K562 (cell line): ENCODE measurements around the gene WIPF2. TPM values are rescaled to one million over a fixed set of nuclear protein-coding genes. Genes with fewer than 3 reads are reported as not detected.

ENCODE experiments used
- ATAC-seq: fragments of 200-7000 bp; cut with Tn5 transposase; 3 replicates; pipeline ENCODE4 v1.9.1; 2020; ENCODE audit warnings: moderate library complexity
- BruUV-seq: library from RNA; stranded (reverse); fragments of 400-500 nt; replicated peaks from 2 replicates; lab custom pipeline; 2021; lab: Mats Ljungman, UMichigan
- CTCF ChIA-PET: fragments of 300-600 bp; formaldehyde crosslinking; extraction: SDS; loops from one replicate; lab custom pipeline; 2021; ENCODE audit warnings: low intra/inter-chr PET ratio; lab: Yijun Ruan, JAX
- POLR2A ChIA-PET: fragments of 300-600, 350-650 bp; sonication (Branson Sonifier 250); formaldehyde crosslinking; extraction: SDS; loops from one replicate; lab custom pipeline; 2021; ENCODE audit warnings: antibody characterized with exemption, inconsistent platforms; lab: Yijun Ruan, JAX
- DNase-seq, 4 experiments: peaks; one replicate each; pipeline versions ENCODE4 v3.0.0 to v3.0.0-alpha.2; 2011 to 2018; ENCODE audit warnings: low spot score in 3 of 4, mixed read lengths in 3 of 4; ENCODE audit errors: extremely low read depth in 1 of 4
- FAIRE-seq: peaks from 2 replicates; lab custom pipeline; 2011; peaks lifted over from hg19 to GRCh38; lab: Jason Lieb, UNC
- H2AFZ ChIP-seq: 2 replicates; pipeline ENCODE4 v1.6.0; 2011; ENCODE audit warnings: low read depth, low read length, control low read depth, inconsistent platforms
- H3K27ac ChIP-seq: fragments of 200-600 bp; 3 replicates; pipeline ENCODE4 v1.8.0; 2011; ENCODE audit warnings: low read depth, mild to moderate bottlenecking, control low read depth, inconsistent platforms, low read length, moderate library complexity, mixed read lengths; ENCODE audit errors: extremely low read depth
- H3K27me3 ChIP-seq, 2 experiments: fragments of 300-600 bp in 1 of 2; 2 replicates in 1 of 2; 3 replicates in 1 of 2; pipeline versions ENCODE4 v1.6.0 to v1.8.0; 2011; ENCODE audit warnings: inconsistent platforms in 2 of 2, low read length in 2 of 2, mild to moderate bottlenecking in 1 of 2, mixed read lengths in 1 of 2, moderate library complexity in 1 of 2; ENCODE audit not compliant: control insufficient read depth in 2 of 2, insufficient read depth in 2 of 2
- H3K36me3 ChIP-seq: fragments of 300-600 bp; 3 replicates; pipeline ENCODE4 v1.8.0; 2011; ENCODE audit warnings: mild to moderate bottlenecking, low read length, inconsistent platforms; ENCODE audit not compliant: control insufficient read depth, insufficient read depth
- H3K4me1 ChIP-seq, 2 experiments: fragments of 200-600 bp in 1 of 2; replicated peaks in 1 of 2; 2 replicates in 1 of 2; 3 replicates in 1 of 2; pipeline versions ENCODE4 v1.5.1 to v1.8.0; 2011; ENCODE audit warnings: inconsistent platforms in 2 of 2, low read length in 2 of 2, mild to moderate bottlenecking in 1 of 2, mixed read lengths in 1 of 2, moderate library complexity in 1 of 2; ENCODE audit not compliant: control insufficient read depth in 2 of 2, insufficient read depth in 2 of 2
- H3K4me2 ChIP-seq: 2 replicates; pipeline ENCODE4 v1.6.1; 2011; ENCODE audit warnings: low read length, control low read depth, inconsistent platforms, mixed read lengths; ENCODE audit not compliant: insufficient read depth
- H3K4me3 ChIP-seq: fragments of 200-600 bp; sonication (generic), shearing (Covaris generic); 2 replicates; pipeline ENCODE4 v1.5.1; 2016; ENCODE audit warnings: control low read depth, inconsistent platforms
- H3K79me2 ChIP-seq: fragments of 200-600 bp; 3 replicates; pipeline ENCODE4 v1.8.0; 2011; ENCODE audit warnings: low read length, inconsistent platforms; ENCODE audit not compliant: control insufficient read depth, insufficient read depth
- H3K9ac ChIP-seq, 2 experiments: 2 replicates each; pipeline versions ENCODE4 v1.6.0 to v1.6.1; 2011; ENCODE audit warnings: low read depth in 2 of 2, low read length in 2 of 2, control low read depth in 1 of 2, inconsistent platforms in 1 of 2, mild to moderate bottlenecking in 1 of 2, mixed read lengths in 1 of 2; ENCODE audit not compliant: insufficient read depth in 1 of 2
- H3K9me1 ChIP-seq: one replicate; pipeline ENCODE4 v1.6.0; 2011; ENCODE audit warnings: inconsistent platforms, mild to moderate bottlenecking, low read length, moderate library complexity; ENCODE audit not compliant: control insufficient read depth, insufficient read depth
- H3K9me3 ChIP-seq: replicated peaks from 2 replicates; pipeline ENCODE4 v1.5.1; 2011; ENCODE audit warnings: low read depth, low read length, inconsistent platforms; ENCODE audit not compliant: control insufficient read depth, insufficient read depth
- H4K20me1 ChIP-seq: replicated peaks from 2 replicates; pipeline ENCODE4 v1.6.1; 2011; ENCODE audit warnings: low read length, inconsistent platforms, mixed read lengths; ENCODE audit not compliant: control insufficient read depth, insufficient read depth
- CHD4 ChIP-seq: fragments of 200-600 bp; sonication (generic); IDR thresholded peaks from 3 replicates; pipeline ENCODE4 v1.6.1; 2012; ENCODE audit warnings: low read depth, mild to moderate bottlenecking, mixed read lengths, low read length, inconsistent platforms; ENCODE audit not compliant: insufficient read depth, insufficient replicate concordance, poor library complexity, severe bottlenecking
- MYNN ChIP-seq, 2 experiments: sonication (generic); formaldehyde crosslinking in 1 of 2; IDR thresholded peaks; 2 replicates each; pipeline versions ENCODE4 v1.5.0 to v1.6.1; 2016 to 2020; ENCODE audit warnings: antibody characterized with exemption in 1 of 2, missing genetic modification reagents in 1 of 2
- NCOA4 ChIP-seq: fragments of 450-650 bp; IDR thresholded peaks from 2 replicates; pipeline ENCODE4 v1.6.1; 2018; ENCODE audit warnings: mild to moderate bottlenecking; ENCODE audit not compliant: partially characterized antibody
- NFXL1 ChIP-seq: fragments of 450-650 bp; formaldehyde crosslinking; IDR thresholded peaks from 2 replicates; pipeline ENCODE4 v1.4.0; 2021; ENCODE audit warnings: mild to moderate bottlenecking
- PCBP2 ChIP-seq: fragments of 200-400 bp; formaldehyde crosslinking; IDR thresholded peaks from 2 replicates; pipeline ENCODE4 v1.6.1; 2018; ENCODE audit warnings: low read length, low read depth, mild to moderate bottlenecking, moderate library complexity; ENCODE audit not compliant: poor library complexity, severe bottlenecking
- USF1 ChIP-seq: sonication (generic); formaldehyde crosslinking; IDR thresholded peaks from 2 replicates; pipeline ENCODE4 v1.9.0; 2022; ENCODE audit warnings: mild to moderate bottlenecking, missing genetic modification reagents
- ZNF212 ChIP-seq: fragments of 450-650 bp; formaldehyde crosslinking; IDR thresholded peaks from 2 replicates; pipeline ENCODE4 v1.4.0; 2020; ENCODE audit warnings: mild to moderate bottlenecking
- WGBS: fragments of 100-300 bp; shearing (Covaris generic); methylation state at CpG from one replicate; pipeline ENCODE4 v1.1.6; 2016; ENCODE audit warnings: low coverage, mixed read lengths; ENCODE audit not compliant: insufficient coverage; ENCODE audit errors: missing lambda C conversion rate; 5-methylcytosine and 5-hydroxymethylcytosine counted together
- in situ Hi-C: fragments of 300-500 bp; cut with MboI; formaldehyde crosslinking; loops from 4 replicates; pipeline ENCODE4 v1.15.0; 2018; ENCODE audit warnings: inconsistent platforms, mixed read lengths
- intact Hi-C: fragments of 100-400 bp; cut with micrococcal nuclease; formaldehyde crosslinking; loops from 2 replicates; pipeline ENCODE4 v1.14.2; 2022
- polyA plus RNA-seq, 8 experiments: library from polyadenylated mRNA; depleted of rRNA in 4 of 8; stranded (reverse) in 5 of 8; unstranded in 3 of 8; fragments of >200 nt; fragmentation: Nextera tagmentation in 2 of 8; fragmentation: Illumina TruSeq in 1 of 8; extraction: Ambion mirVana in 2 of 8; extraction: Trizol in 1 of 8; gene quantifications; 2 replicates each; pipeline versions ENCODE4 v1.2.1 to v1.2.3, GENCODE V29; 2011 to 2014; ENCODE audit warnings: inconsistent platforms in 1 of 8, missing spikeins in 1 of 8
- total RNA-seq, 7 experiments: library from RNA; depleted of rRNA in 6 of 7; stranded (reverse); fragments of >200 nt in 6 of 7; fragmentation: Illumina TruSeq in 2 of 7; extraction: Trizol in 2 of 7; gene quantifications; 2 replicates each; pipeline versions ENCODE4 v1.2.1 to v1.2.3, GENCODE V29; 2011 to 2021; ENCODE audit warnings: low replicate concordance in 1 of 7

WIPF2 gene
- total and polyA plus RNA-seq, 9 of the 15 experiments (the other 6 are each of a cell fraction or from before 2014, with no cell fraction given): 3.6 to 15.0 (median 5.3) TPM

GRCh38 chr17:40309949-40310510, 90.9 kb downstream of the WIPF2 start (continued):
- TF ChIP-seq USF1 (CRISPR knock-in tag) (no peak), ZNF212 (no peak), CHD4 (no peak), PCBP2 (no peak)

- Histone ChIP-seq H3K4me3 (no peak overlapping the region), H3K27me3 (no peaks in the 10 kb centered on the region), H3K4me2 (no peak overlapping the region)
- TF ChIP-seq NFXL1 (CRISPR knock-in tag) (no peak), MYNN (IDR thresholded peaks at IDR 0.05) (no peak), MYNN (CRISPR knock-in tag; IDR thresholded peaks at IDR 0.05) (no peak), NCOA4 (no peak)
- TF ChIP-seq, all 486 proteins: peak for 0
- CTCF ChIA-PET: no interaction called here
- Histone ChIP-seq H3K79me2 (no peaks in the 10 kb centered on the region; the same call in 2 of the 3 replicates), H3K27ac (no peak overlapping the region; the same call in 2 of the 3 replicates), H3K4me1 (peaks cover 46 to 51% of the 10 kb centered on the region in 2 experiments), H3K9me1 (no peaks in the 10 kb centered on the region), H4K20me1 (no peaks in the 10 kb centered on the region), H3K36me3 (no peaks in the 10 kb centered on the region; the same call in 2 of the 3 replicates), H2AFZ (no peak overlapping the region), H3K9ac (peak overlapping the region in 1 of 2 experiments; percentile 21; a peak in 1 of 4 replicates), H3K9me3 (no peaks in the 10 kb centered on the region)
- no TSS peak for BruUV-seq
- no peak for FAIRE-seq
- in situ Hi-C loops: no loop called here
- POLR2A ChIA-PET: interaction anchor here (0.9 to 1.2 kb wide), 3 partner anchors 13 to 31 kb away, joined by 3 to 5 read pairs (median 4); no protein-coding TSS in a partner anchor
- WGBS: 85% methylated on average over 6 of the region's 7 CpGs
- intact Hi-C loops: no loop called here
- ATAC-seq: no peak
- no peak for DNase-seq
Measured at GRCh38 chr17:40310882-40311391, 91.8 kb downstream of the WIPF2 start.
